Gastrocnemius medialis (tissue), 4 donors: ENCODE measurements around the gene MKI67.

Experiments used
- CTCF ChIP-seq, 5 experiments: fragments of 450-650 bp in 3 of 5; fragments of 200-600 bp in 2 of 5; sonication (generic) in 2 of 5; IDR thresholded peaks in 4 of 5; conservative IDR thresholded peaks in 1 of 5; 1 replicate in 4 of 5; 2 replicates in 1 of 5; pipeline ENCODE4 v1.5.1; 2016 to 2019; ENCODE audit warnings: antibody characterized with exemption in 5 of 5, mild to moderate bottlenecking in 3 of 5, moderate library complexity in 3 of 5
- POLR2A ChIP-seq, 2 donors: fragments of 450-650 bp; IDR thresholded peaks; one replicate each; pipeline ENCODE4 v1.6.1; 2017; ENCODE audit warnings: antibody characterized with exemption in 2 of 2, mild to moderate bottlenecking in 2 of 2, moderate library complexity in 2 of 2

GRCh38 chr10:128060341-128061250 is 65.6 kb downstream of the MKI67 start:
- TF ChIP-seq POLR2A (IDR thresholded peaks at IDR 0.05) (no peak), CTCF (IDR thresholded peaks at IDR 0.05 in 4 of 5, conservative IDR thresholded peaks at IDR 0.05 in 1 of 5) (no peak)
